ENCODE results near the gene C16orf90.

C16orf90 gene

DNA sequence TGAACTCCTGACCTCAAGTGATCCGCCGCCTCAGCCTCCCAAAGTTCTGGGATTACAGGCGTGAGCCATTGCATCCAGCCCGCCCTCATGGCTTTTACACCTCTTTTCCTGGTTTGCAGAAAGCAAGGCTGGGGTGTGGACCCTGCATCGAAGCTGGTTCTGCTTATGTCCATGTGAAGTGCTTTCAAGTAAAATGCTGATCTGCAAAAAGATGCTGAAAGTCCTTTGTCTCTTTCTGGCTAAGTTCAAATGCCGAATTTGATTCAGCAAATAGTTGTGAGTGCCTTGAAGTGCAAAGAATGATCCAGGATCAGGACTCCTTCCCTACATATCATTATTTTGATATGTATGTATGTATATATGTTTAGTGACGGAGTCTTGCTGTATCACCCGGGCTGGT is 34.7 kb downstream of the C16orf90 start:
- DNase-seq, result no peak

GRCh38 chr16:3460121-3460520 is 35.2 kb downstream of the C16orf90 start:
- DNase-seq, result no peak

DNA sequence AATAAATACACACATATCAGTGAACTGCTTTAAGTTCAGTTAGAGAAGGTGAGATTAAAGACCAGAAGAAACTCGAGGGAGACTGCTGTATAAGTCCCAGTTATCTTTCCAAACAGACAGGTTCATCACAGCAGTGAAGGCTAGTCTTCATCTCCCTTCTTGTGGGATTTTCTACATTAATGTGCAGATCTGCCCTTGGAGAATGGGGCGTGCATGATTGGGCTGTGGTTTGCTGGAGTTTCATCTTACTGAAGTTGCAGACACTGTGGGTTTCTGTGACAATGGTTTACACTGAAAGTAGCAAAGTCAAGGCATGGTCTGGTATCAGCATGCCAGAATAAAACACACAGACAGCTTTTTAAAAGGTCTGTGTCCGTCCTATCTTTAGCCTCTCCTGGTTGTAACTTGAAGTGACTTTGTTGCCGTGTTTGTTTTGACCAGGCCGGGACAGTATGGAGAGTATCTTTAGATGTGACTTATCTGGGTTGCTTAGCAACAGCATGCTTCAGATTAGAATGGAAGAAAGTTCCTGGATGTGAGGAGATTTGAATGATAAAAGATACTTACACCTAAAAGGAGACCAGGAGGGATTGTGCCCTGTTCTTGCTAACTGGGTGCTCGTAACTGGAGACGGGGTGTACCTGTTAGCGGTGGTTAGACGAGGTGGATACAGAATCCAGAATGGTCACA is 35.7 kb downstream of the C16orf90 start:
- no peak for DNase-seq

- DNase-seq, result peak in 2 of 3 donors; percentile 8 to 19
Observed at GRCh38 chr16:3458852-3459361, 36.4 kb downstream of the C16orf90 start.

GRCh38 chr16:3458278-3458851 is 36.9 kb downstream of the C16orf90 start:
- peak in 2 of 3 donors; percentile 39 to 44 for DNase-seq

- DNase-seq, result peak; percentile 94 to 98 (median 97)
Observed at GRCh38 chr16:3457434-3458252, 37.6 kb downstream of the C16orf90 start.

- no peak for DNase-seq
Observed at GRCh38 chr16:3454631-3455147, 40.6 kb downstream of the C16orf90 start.

DNA sequence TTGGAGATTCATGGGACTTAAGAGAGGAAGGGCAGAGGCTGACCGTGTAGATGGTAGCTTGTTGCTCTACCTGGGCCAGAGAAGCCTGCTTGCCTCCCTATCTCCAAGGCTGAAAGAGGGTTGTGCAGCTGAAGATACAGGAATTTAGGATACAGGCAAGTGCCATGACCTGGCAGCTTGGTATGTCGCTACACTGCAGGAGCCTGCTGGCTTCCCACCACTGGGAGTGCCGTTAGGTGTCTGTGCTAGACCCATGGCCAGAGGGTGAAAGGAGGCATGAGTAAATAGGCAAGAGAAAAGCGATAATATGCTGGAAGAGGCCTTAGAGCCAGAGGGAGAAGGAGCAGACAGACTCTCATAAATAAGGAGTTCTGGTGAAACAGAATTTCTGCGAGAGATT is 41.2 kb downstream of the C16orf90 start:
- no peak for DNase-seq

- peak; percentile 81 to 89 (median 83) for DNase-seq
Observed at GRCh38 chr16:3444032-3444388, 51.3 kb downstream of the C16orf90 start.

All from suppressor macrophage treated with lipopolysaccharide for 1 hour (primary cell).